ENCODE data around the gene GBA3. TPM values are rescaled to one million over a fixed set of nuclear protein-coding genes. Genes with fewer than 3 reads are reported as not detected.

The GBA3 gene
- total RNA-seq, 1 donor from 2014 or later: not detected

- H3K9me3 Mint-ChIP-seq (ENCODE audit: unreplicated experiment): no peaks in the 10 kb centered on the region
- TF ChIP-seq CTCF (IDR thresholded peaks at IDR 0.05; ENCODE audit: unreplicated experiment): no peak
- no peaks in the 10 kb centered on the region for H3K27me3 Mint-ChIP-seq (ENCODE audit: unreplicated experiment)
- no peaks in the 10 kb centered on the region for H3K36me3 Mint-ChIP-seq (ENCODE audit: low read depth, unreplicated experiment)
- H3K27ac Mint-ChIP-seq (ENCODE audit: unreplicated experiment): no peak overlapping the region
- no peaks in the 10 kb centered on the region for H3K4me1 Mint-ChIP-seq (ENCODE audit: unreplicated experiment)
- H3K4me3 Mint-ChIP-seq (ENCODE audit: unreplicated experiment): no peak overlapping the region
- no peak for DNase-seq (ENCODE audit: low spot score)
These were observed 15.0 kb upstream of the GBA3 start for GRCh38 chr4:22677780-22678179.

GRCh38 chr4:22678940-22679854, 13.5 kb upstream of the GBA3 start:
- Mint-ChIP-seq H3K27ac (ENCODE audit: unreplicated experiment) (no peak overlapping the region), H3K27me3 (ENCODE audit: unreplicated experiment) (no peaks in the 10 kb centered on the region), H3K9me3 (ENCODE audit: unreplicated experiment) (no peaks in the 10 kb centered on the region), H3K36me3 (ENCODE audit: low read depth, unreplicated experiment) (no peaks in the 10 kb centered on the region), H3K4me1 (ENCODE audit: unreplicated experiment) (no peaks in the 10 kb centered on the region), H3K4me3 (ENCODE audit: unreplicated experiment) (no peak overlapping the region)
- TF ChIP-seq CTCF (IDR thresholded peaks at IDR 0.05; ENCODE audit: unreplicated experiment): no peak
- DNase-seq (ENCODE audit: low spot score): no peak

GRCh38 chr4:22680065-22680642, 12.6 kb upstream of the GBA3 start:
- no peak for TF ChIP-seq CTCF (IDR thresholded peaks at IDR 0.05; ENCODE audit: unreplicated experiment)
- Mint-ChIP-seq H3K4me1 (ENCODE audit: unreplicated experiment) (peaks cover 2% of the 10 kb centered on the region), H3K36me3 (ENCODE audit: low read depth, unreplicated experiment) (no peaks in the 10 kb centered on the region), H3K4me3 (ENCODE audit: unreplicated experiment) (no peak overlapping the region), H3K9me3 (ENCODE audit: unreplicated experiment) (no peaks in the 10 kb centered on the region), H3K27ac (ENCODE audit: unreplicated experiment) (no peak overlapping the region), H3K27me3 (ENCODE audit: unreplicated experiment) (no peaks in the 10 kb centered on the region)
- DNase-seq (ENCODE audit: low spot score): no peak

GRCh38 chr4:22683726-22684125, 9.0 kb upstream of the GBA3 start:
- no peaks in the 10 kb centered on the region for H3K9me3 Mint-ChIP-seq (ENCODE audit: unreplicated experiment)
- TF ChIP-seq CTCF (IDR thresholded peaks at IDR 0.05; ENCODE audit: unreplicated experiment): no peak
- H3K36me3 Mint-ChIP-seq (ENCODE audit: low read depth, unreplicated experiment): no peaks in the 10 kb centered on the region
- DNase-seq (ENCODE audit: low spot score): no peak
- H3K27ac Mint-ChIP-seq (ENCODE audit: unreplicated experiment): no peak overlapping the region
- no peaks in the 10 kb centered on the region for H3K27me3 Mint-ChIP-seq (ENCODE audit: unreplicated experiment)
- no peak overlapping the region for H3K4me3 Mint-ChIP-seq (ENCODE audit: unreplicated experiment)
- peaks cover 5% of the 10 kb centered on the region for H3K4me1 Mint-ChIP-seq (ENCODE audit: unreplicated experiment)

GRCh38 chr4:22686141-22686540, 6.6 kb upstream of the GBA3 start:
- Mint-ChIP-seq H3K4me3 (ENCODE audit: unreplicated experiment) (no peak overlapping the region), H3K4me1 (ENCODE audit: unreplicated experiment) (peaks cover 5% of the 10 kb centered on the region), H3K27me3 (ENCODE audit: unreplicated experiment) (no peaks in the 10 kb centered on the region), H3K36me3 (ENCODE audit: low read depth, unreplicated experiment) (no peaks in the 10 kb centered on the region), H3K9me3 (ENCODE audit: unreplicated experiment) (no peaks in the 10 kb centered on the region), H3K27ac (ENCODE audit: unreplicated experiment) (no peak overlapping the region)
- no peak for TF ChIP-seq CTCF (IDR thresholded peaks at IDR 0.05; ENCODE audit: unreplicated experiment)
- DNase-seq (ENCODE audit: low spot score): no peak
